ENCODE data around the gene EBPL.

EBPL gene

DNA sequence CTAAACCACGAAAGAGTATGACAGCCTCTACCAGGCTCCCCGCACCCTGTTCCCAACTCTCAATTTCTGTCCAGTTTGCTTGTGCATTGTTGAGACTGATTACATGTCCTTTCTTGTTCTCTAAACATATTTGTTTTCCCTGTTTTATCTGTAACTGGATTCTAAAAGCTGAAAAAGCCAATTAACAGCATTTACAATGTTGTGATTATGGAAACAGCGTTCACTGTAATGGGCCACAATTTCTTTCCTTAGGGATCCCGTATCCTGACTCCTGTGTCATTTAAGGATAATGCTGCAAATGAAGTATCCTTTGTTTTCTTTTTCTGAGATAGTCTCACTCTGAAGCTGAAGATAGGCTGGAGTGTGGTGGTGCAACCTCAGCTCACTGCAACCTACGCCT, 20.5 kb downstream of the EBPL start:
- DNase-seq: no peak

DNA sequence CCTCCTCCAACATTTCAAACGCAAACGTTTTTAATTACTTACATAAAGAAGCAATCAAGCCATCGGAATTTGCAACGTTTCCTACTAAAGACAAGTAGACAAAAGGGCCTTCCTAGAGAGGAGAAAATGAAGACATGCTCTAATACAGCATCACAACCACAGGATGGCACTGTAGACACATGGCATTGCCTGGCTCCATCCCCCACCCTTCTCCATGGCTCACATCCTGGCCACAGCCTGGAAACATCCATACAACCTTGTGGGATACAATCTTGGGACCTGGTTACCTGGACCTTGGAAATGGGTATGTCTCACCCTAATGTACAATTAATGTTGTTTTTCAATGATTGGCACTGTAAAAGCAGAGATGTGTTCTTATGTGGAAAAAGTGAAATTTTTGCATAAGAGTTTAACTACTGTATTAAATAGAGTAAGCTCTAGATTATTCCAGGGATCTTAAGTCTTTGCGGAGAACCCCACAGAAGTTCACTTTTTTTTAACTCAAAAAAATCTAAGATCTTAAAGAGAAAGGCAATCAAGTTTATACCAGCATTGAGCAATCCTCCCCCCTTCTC, 21.5 kb downstream of the EBPL start:
- DNase-seq: peak; percentile 56

DNA sequence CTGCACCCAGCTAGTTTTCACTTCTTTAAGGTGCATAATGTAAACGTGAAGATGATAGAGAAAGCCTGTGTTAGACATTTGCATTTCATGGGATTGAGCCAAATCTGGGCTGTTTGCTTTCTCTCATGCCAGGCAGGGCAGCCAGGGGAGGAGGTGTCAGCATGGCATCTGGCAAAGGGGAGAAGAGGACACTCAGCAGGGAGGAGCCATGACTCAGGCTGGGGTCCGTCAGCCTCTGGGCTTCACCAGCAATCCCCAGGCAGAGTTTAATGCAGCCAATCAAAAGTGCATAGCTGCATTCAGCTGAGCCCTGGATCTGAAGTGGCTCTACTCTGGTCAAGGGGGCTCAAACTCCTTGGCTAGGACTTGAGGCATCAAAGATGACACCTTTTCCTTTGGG, 23.5 kb downstream of the EBPL start:
- DNase-seq: no peak

DNA sequence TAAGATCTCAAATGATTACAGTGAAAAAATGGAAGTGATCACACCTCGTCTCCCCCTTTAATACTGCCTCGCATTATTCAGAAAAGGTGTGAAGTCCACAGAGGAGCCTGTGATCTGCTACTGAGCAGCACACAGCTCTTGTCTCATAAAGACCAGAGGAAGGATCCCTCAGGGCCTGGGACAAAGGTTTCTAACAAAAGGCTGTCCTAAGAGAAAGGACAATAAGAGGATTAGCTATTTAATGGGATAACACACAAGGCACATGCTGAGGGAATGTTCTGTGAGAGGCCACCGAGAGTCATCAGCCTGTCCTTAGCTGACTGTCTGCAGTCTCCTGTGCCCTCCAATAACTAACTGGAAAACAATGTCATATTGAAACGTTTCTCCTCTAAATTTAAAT, 26.7 kb downstream of the EBPL start:
- DNase-seq: no peak

DNA sequence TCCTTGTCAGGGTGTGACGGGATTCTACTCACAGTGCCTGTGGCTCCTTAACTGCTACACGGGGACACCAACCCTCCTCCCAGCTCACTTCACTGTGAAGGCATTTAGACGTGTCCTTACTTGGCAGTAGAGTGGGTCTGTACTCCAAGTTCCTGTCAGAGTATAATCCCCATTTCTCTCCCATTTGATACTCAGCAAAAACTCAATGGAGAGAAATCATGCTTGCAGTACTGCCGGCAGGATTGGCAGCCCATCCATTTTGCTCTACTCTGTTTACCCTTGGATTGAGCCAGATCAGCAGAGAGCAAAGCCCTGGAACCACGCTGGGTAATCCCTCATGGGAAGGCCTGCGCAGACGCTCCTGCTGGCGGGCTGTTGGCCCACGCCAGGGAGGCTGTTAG, 34.0 kb downstream of the EBPL start:
- DNase-seq: no peak

DNA sequence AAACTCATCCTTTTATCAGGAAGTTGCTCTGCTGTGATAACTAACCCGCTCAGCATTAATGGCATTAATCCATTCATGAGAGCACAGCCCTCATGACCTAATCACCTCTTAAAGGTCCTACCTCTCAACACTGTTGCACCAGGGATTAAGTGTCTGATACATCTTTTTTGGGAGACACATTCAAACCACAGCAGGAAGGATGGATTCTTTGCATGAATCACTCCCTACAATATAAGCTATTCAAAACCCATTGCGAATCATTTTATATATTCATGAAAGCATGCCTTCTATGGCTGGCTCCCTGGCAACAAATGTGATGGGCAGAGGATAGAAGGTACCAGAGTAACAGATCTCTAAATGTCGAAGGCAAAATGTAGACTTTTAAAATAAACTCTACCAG, 35.4 kb downstream of the EBPL start:
- no peak for DNase-seq

DNA sequence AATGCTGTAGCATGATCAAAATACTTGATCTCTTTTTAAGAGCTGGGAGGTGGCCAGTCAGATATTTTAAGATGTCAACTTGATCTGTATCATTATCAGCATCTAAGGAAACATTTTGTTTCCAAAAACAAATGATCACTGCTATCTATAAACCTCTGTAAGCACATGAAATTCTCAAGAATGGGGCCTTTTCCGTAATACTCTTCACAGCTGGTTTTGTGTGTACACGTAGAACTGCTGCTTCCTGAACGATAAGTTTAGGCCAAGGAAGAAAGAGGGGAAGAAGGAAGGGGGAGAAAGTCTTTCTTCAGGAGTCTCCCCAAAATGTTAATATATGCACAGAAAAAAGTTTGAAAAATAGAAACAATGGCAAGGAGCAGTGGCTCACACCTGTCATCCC, 37.3 kb downstream of the EBPL start:
- DNase-seq: no peak

DNA sequence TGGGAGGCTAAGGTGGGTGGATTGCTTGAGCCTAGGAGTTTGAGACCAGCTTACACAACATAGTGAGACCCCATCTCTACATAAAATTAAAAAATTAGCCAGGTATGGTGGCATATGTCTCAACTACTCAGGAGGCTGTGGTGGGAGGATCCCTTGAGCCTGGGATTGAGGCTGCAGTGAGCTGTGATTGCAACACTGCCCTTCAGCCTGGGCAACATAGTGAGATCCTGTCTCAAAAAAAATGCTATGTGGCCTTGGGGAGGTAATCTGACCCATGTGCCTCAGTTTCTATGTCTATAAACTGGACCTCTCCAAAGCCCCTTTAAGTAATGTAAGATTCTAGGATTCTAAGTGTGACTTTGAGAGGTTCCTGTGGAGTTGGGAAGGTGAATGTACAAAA, 37.8 kb downstream of the EBPL start:
- DNase-seq: no peak

DNA sequence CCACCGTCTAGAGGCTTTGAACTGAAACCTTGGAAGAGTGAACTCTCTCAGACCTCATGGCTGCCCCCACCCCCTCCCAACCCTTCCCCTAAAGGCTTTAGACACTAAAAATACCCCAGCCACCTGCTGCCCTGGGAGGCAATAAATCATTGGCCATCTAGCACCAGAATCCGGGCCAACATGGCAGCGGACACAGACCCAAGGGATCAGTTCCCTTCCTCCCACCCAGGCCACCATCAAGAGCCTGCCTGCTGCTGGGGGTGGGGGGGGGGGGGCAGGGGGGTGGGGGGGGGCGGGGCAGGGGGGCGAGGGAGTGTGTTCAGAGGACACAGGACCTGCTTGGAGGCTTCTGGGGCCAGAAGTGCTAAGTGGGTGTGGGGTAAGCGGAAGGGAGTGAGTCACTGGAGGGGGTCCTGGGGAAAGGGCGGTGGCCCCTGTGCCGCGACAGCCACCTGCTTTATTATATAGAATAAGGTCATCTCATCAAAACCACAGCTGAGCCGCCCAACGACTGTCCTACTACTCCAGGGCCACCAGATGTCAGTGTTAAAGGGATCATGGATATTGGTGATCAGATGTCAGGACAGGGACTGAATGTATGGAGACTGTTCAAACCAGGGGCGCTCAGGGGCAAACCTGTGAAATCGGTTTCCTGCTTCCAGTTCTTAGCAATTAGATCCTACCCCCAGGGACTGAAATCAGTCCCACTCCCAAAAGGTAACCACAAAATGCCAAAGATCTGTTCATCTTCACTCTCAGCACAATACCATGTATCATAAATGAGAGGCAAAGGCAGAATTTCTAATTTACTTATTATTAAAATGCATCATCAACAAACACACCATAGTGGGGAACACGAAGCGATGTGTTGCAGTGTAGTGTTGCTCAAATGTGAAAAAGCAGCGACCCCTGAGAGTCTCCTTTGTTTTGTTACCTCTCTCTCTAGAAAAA, 38.7 kb downstream of the EBPL start:
- no peak for DNase-seq

DNA sequence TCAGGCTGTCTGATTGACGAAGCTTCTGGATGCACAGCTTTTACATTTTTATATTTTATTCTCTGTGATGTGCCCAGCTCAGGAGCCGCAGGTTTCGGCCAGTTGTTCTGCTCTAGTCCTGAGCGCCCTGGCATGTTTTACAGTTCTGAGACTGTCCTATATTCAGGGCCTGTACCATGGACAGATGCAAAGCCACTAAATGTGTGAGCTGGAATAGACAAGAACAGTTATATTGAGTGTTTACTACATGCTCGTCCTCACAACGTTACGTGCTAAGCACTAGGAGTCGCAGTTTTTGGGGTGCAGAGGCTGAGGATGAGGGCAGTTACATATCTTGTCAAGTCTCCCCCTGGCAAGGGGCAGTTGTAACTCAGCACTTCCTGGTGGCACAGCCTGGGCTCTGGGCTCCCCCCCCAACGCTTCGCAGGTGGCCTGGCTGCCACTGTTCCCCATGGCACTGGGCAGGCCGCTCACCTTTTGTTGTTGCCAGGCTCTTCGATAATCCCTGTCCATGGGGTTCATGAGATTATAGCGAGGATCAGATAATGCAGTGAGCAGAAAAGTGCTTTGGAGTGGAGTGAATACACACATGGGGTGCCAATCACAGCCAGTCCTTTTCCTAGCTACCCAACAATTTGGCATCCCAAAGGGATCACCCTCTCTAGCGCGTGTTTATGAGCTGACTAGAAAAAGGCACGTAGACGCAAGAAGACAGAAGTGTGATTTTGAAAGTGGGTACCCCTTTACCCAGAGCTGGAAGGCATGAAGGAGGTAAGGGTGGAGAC, 39.5 kb downstream of the EBPL start:
- no peak for DNase-seq

DNA sequence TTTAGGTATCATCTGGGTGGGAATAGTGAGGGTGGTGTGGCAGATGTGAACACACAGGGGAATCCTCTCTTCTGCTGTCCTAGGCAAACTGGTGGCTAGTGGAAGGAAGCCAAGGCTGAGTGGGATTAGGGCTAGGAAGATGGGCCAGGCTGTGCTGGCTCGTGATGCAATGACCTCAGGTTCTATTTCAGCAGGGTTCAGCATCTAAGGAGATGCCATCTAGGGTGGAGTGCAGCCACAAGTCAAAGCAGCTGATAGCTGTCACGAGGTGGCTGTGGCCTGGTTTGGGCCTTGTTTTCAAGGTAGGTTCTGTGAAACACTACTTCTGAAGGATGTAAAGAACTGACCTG, 41.3 kb downstream of the EBPL start:
- DNase-seq: no peak

DNA sequence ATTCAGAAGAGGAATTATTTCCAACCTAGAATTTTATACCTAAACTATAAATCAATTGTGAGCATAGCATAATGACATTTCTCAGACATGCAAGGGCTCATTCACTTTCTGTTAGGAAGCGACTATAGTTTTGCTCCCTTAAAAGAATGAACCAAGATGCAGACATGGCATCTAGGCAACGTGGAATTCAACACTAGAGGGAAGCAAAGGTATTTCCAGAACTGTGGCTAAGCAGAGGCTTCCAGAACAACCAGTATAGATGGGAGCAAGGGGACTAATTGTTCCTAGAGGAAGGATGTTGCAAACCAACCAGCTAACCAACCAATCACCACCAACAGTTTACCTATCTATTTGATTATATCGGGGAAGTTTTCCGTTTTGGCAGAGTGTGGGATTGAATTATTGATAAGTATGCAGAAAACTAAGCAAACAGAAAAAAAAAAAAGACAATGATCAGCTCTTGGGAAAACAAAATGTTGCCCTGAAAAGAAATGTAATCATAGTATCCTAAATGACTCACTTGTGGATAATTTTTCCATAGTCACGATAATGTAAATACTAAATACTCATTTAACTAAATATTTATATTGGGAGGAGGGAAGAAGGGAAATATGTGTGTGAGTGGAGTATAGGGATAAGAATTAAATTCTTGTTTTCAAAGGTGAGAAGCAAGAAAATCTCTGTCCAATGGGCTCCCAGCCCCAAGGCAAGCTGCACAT, 41.9 kb downstream of the EBPL start:
- DNase-seq: no peak

DNA sequence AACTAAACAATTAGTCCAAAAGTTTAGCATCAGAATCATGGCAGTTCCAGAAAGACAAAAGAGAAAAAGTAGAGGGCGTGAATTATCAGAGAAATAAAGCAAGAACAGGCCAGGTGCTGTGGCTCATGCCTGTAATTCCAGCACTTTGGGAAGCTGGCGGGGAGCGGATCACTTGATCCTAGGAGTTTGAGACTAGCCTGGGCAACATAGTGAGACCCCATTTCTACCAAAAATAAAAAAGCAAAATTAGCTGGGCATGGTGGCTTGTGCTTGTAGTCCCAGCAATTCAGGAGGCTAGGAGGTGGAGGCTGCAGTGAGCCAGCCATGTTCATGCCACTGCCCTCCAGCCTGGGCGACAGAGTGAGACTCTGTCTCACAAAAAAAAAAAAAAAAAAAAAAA, 44.6 kb downstream of the EBPL start:
- no peak for DNase-seq

DNA sequence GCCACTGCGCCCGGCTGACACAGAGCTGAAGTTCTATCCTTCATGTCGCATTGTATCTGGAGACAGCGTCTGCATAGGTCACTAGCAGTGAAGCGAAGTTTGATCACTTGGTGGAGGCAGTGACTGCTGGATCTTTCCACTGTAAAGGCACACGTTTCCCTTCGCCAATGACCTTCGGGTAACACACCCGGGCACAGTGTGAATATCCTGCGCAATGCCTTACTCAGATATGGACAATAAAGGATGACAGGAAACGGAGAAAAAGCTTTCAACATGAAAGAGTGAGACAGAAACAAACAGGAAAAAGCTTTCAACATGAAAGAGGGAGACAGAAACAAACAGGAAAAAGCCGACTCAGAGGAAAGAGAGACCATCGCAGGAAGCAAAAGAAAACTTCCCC, 45.8 kb downstream of the EBPL start:
- DNase-seq: no peak

DNA sequence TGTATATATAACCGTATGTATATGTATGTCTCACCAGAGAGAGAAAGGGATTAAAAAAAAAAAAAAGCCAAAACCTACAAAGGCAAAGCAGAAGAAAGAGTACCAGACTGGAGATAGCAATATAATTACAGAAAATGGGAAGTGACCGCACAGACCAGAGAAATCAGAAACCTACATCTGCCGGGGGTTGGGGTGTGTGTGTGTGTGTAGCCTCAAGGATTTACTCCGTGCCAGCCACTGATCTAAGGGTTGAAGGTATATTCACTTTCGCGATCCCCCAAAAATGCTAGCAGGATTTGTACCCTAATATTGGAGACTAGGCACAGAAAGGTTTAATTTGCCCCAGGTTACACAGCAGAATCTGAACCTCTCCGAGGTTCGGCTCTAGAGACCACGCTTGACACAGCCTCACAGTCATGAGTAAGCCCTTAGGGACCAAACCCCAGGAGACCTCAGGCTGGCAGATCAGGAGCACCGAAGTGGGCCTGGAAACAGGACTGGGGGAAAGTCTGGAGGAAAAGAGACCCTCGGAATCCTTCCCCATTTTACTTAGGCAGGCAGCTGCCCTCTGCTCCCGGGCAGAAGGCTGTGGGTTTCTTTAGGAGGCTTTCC, 48.1 kb downstream of the EBPL start:
- DNase-seq: no peak

DNA sequence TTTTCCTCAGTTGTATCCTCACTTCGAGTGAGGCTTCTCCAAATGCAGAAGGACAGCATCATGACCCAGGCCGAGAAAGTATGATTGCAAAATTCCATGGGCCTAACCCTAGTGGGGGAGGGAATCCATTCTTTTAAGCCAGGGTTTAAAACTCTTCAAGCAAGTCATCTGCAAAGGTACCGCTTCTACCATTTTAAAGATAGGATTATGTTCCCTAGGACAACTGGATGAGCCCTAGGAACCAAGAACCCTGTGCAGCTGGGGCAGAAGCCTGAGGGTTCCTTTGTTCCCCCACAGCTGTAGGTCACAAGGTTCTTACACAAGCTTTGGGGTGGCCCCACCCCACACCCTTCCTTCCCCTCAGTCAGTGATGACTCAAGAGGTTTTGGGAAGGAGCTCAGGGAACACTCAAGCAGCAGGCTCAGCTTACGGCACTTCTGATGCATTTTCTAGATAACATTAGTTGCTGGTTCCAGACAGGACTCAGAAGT, 49.4 kb downstream of the EBPL start:
- no peak for DNase-seq

DNA sequence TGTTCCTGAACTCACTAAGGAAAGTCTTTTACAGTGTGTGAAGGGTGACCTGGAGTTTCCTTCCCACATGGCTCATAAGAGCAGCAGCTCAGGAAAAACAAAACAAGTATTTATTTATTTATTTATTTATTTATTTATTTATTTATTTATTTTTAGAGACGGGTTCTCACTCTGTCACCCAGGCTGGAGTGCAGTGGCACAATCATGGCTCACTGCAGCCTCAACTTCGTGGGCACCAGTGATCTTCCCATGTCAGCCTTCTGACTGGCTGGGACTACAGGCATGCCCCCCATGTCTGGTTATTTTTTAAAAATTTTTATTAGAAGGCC, 52.6 kb downstream of the EBPL start:
- DNase-seq: no peak

DNA sequence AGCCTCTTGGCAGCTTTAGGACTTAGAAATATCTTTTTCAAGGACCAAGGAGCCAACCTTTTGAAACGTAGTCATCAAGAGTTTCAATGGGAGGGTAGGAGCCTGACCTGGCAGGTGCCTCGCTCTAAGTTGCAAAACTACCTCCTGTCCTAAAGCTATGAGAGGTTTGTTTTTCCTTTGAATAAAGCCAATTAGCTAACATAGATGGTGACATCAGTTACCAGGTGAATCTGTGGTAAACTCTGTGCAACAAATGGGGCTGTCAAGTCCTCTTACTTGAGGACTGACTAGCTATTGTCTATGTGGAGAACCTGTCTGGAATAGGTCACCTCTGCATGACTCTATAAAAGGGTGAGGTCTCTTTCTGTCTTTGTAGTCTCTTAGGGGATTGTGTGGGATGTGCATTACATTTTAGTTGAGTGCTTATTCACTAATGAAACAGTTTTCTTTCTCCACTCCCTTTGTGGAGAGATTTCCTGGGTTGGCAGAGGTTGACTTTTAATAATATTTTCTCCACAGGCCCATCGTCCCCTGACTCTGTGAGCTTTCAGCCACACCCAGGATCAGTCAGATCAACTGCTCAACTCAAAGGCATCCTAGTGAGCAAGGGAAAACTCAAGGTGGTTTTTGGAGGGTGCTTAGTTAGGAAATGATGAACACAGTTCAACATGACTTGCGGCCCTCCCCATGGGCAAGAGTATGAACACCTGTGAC, 53.1 kb downstream of the EBPL start:
- no peak for DNase-seq

DNA sequence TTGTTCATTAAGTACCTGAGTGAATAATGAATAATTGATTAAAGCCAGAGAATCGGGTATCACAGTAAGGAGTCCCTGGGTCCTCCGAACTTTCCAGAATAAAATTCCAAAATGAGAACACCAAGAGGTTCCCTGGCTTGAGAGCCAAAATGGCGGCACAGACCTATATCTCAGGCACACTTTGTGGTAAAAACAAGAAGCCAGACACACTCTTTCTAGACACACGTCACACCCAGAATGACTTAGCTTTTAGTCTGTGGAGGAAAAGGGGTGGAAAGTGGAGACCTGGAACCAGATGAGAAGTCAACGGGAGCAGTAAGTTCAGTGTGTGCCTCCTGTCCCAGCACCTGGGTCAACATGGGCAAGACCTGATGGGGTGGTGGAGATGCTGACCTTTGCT, 54.6 kb downstream of the EBPL start:
- no peak for DNase-seq

DNA sequence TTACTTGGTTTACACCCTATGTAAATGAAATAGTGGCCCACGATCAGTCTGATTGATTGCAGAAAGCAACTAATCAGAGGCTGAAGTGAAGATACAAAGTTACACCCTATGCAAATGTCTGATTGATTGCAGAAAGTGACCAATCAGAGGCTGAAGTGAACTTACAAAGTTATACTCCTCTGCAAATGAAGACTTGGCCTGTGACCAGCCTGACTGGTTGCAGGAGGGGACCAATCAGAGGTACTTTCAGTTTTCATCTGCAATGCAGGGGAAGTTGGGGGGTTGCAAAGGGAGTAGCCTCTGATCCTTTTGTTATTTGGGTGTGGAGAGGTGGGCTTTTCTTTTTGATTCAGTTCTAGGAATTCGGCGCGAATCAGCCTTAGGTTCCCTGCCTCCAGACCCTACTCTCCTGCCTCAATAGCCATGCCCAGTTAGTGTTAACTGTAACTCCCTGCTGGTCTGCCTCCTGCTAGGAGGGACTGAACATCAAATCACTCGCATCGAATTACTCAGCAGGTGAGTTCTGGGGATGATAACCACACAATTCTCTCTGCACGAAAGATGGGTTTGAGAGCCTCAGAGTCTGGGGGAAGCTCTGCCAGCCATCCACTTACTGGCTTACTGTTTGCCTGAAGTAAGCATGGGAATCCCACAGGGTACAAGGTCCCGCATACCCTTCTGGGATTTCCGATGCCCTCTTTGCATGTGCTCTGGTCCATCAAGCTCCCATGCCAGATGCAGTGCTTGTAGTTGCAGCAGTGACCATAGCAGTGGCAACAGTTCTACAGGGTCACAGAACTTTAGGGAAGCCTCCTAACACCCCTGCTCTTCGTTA, 55.5 kb downstream of the EBPL start:
- no peak for DNase-seq

DNA sequence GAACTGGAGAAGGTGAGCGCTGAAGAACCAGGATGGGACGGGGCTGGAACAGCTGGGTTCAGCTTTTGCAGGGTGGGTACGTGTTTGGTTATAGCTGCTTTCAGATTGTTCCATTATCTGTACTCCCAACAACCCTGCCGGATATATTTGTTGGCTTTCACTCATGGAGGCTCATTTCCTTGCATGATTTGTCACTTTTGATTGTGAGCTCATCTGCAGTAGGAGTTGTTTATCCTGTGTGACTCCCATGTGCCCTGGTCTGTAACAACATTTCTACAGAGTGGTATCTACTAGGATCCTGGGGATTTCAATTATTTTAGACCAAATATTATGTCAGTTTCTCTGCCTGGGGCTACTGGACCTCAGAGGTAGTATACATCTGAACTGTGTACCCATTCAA, 57.6 kb downstream of the EBPL start:
- DNase-seq: no peak

Measured in left hindlimb (tissue), 1 donor.